Osteocyte (in vitro differentiated cells): ENCODE results near the gene SRGAP1. TPM values are rescaled to one million over a fixed set of nuclear protein-coding genes. Genes with fewer than 3 reads are reported as not detected.
"Not testable (repeated sequence)": the region's sequence is repeated elsewhere in the genome, so short reads cannot be mapped to it uniquely, and the experiment has no call there.

Experiments
- DNase-seq: peaks from one replicate; pipeline ENCODE4 v3.0.0; 2021; ENCODE audit warnings: mixed read lengths; ENCODE audit not compliant: unreplicated experiment; ENCODE audit errors: extremely low spot score
- H3K27ac Mint-ChIP-seq: one replicate; pipeline ENCODE4 v1.8.0; 2021; ENCODE audit warnings: mild to moderate bottlenecking, mixed read lengths; ENCODE audit not compliant: unreplicated experiment
- H3K27me3 Mint-ChIP-seq: one replicate; pipeline ENCODE4 v1.8.0; 2021; ENCODE audit warnings: mixed read lengths; ENCODE audit not compliant: unreplicated experiment
- H3K36me3 Mint-ChIP-seq: one replicate; pipeline ENCODE4 v1.8.0; 2021; ENCODE audit warnings: mixed read lengths; ENCODE audit not compliant: unreplicated experiment
- H3K4me1 Mint-ChIP-seq: one replicate; pipeline ENCODE4 v1.8.0; 2021; ENCODE audit warnings: mixed read lengths; ENCODE audit not compliant: unreplicated experiment
- H3K4me3 Mint-ChIP-seq: one replicate; pipeline ENCODE4 v1.8.0; 2021; ENCODE audit warnings: mild to moderate bottlenecking, moderate library complexity, mixed read lengths; ENCODE audit not compliant: unreplicated experiment
- H3K9me3 Mint-ChIP-seq: one replicate; pipeline ENCODE4 v1.8.0; 2021; ENCODE audit warnings: mixed read lengths; ENCODE audit not compliant: unreplicated experiment
- total RNA-seq: library from RNA; stranded (reverse); gene quantifications from 2 replicates; pipeline ENCODE4 v1.2.1, GENCODE V29; 2021
- TF ChIP-seq, protein P1 (sequence below): fragments of 200-600 bp; sonication (generic); IDR thresholded peaks from 2 replicates; pipeline ENCODE4 v1.5.0; 2021; ENCODE audit warnings: antibody characterized with exemption, mild to moderate bottlenecking, moderate library complexity

The SRGAP1 gene
- total RNA-seq, 1 donor from 2014 or later = 11.0 TPM

GRCh38 chr12:63857771-63858670 is 13.5 kb downstream of the SRGAP1 start:
- Mint-ChIP-seq H3K27ac (peak overlapping the region; percentile 29), H3K4me1 (peaks cover 33% of the 10 kb centered on the region), H3K9me3 (no peaks in the 10 kb centered on the region), H3K36me3 (peaks cover 2% of the 10 kb centered on the region), H3K4me3 (no peak overlapping the region), H3K27me3 (no peaks in the 10 kb centered on the region)
- TF ChIP-seq, protein P1, sequence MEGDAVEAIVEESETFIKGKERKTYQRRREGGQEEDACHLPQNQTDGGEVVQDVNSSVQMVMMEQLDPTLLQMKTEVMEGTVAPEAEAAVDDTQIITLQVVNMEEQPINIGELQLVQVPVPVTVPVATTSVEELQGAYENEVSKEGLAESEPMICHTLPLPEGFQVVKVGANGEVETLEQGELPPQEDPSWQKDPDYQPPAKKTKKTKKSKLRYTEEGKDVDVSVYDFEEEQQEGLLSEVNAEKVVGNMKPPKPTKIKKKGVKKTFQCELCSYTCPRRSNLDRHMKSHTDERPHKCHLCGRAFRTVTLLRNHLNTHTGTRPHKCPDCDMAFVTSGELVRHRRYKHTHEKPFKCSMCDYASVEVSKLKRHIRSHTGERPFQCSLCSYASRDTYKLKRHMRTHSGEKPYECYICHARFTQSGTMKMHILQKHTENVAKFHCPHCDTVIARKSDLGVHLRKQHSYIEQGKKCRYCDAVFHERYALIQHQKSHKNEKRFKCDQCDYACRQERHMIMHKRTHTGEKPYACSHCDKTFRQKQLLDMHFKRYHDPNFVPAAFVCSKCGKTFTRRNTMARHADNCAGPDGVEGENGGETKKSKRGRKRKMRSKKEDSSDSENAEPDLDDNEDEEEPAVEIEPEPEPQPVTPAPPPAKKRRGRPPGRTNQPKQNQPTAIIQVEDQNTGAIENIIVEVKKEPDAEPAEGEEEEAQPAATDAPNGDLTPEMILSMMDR = no peak
- DNase-seq = no peak

DNA sequence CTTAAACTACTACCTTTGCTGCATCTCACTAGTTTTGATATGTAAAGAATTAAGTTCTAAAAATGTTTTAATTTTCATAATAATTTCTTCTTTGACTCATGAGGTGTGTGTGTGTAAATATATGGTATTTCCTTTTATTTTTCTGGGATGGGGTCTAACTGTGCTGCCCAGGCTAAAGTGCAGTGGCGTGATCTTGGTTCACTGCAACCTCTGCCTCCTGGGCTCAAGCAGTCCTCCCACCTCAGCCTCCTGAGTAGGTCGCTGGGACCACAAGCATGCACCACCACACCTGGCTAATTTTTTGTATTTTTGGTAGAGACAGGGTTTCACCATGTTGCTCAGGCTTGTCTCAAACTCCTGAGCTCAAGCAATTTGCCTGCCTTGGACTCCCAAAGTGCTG is 15.4 kb downstream of the SRGAP1 start:
- H3K4me1 Mint-ChIP-seq = peaks cover 50% of the 10 kb centered on the region

GRCh38 chr12:63862187-63862968 is 17.9 kb downstream of the SRGAP1 start:
- H3K9me3 Mint-ChIP-seq = no peaks in the 10 kb centered on the region
- no peak for DNase-seq
- peaks cover 46% of the 10 kb centered on the region for H3K4me1 Mint-ChIP-seq
- H3K27ac Mint-ChIP-seq = peak overlapping the region; percentile 72
- no peaks in the 10 kb centered on the region for H3K27me3 Mint-ChIP-seq
- H3K36me3 Mint-ChIP-seq = no peaks in the 10 kb centered on the region
- H3K4me3 Mint-ChIP-seq = no peak overlapping the region
- TF ChIP-seq, protein P1 = no peak

More for the DNA sequence above, 15.4 kb downstream of the SRGAP1 start:
- not testable (repeated sequence) for H3K27me3 Mint-ChIP-seq, DNase-seq, H3K27ac Mint-ChIP-seq, H3K36me3 Mint-ChIP-seq, H3K9me3 Mint-ChIP-seq, H3K4me3 Mint-ChIP-seq

DNA sequence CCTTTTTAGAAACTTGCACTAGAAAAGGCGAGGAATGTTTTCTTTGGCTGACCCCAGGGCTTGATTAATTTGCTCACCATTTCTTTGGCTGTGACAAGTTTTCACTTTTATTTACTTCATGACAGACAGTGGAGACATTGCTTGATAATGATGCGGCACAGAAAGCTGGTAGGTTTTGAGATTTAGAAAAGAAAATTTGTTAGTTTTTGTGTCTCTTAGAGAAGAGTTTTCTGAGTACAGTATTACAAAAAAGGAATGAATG is 18.4 kb downstream of the SRGAP1 start:
- Mint-ChIP-seq H3K9me3 (no peaks in the 10 kb centered on the region), H3K4me1 (peaks cover 44% of the 10 kb centered on the region), H3K27me3 (no peaks in the 10 kb centered on the region), H3K36me3 (no peaks in the 10 kb centered on the region), H3K27ac (peak overlapping the region; percentile 72), H3K4me3 (no peak overlapping the region)
- TF ChIP-seq, protein P1 = no peak
- DNase-seq = no peak

DNA sequence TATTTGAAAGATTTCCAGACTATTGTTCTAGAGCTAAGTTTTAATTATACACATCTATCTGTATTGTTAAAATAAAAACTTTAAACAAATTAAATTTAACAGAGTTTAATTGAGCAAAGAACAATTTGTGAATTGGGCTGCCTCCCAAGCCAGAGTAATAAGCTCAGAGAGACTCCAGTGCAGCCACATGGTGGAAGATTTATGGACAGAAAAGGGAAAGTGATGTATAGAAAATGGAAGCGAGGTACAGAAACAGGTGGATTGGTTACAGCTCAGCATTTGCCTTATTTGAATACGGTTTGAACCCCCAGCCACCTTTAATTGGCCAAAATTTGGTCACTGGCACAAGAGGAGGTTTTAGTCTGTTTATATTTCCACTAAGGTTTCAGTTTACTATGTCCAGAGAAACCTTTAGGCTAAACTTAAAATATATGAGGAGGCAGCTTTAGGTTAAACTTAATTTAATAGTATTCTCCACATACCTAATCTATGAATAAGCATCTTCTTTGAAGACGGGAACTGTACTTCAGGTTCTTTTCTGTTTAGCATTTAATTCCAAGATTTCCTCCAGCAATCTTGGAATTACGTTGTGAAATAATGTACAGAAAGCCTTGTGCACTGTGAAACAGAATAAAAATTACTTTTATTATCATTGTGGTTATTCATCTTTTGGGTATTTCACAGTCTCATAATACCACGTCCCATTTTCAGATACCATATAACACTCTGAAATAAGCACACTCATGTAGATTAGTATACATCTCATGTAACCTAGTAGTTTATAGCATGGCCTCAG is 19.4 kb downstream of the SRGAP1 start:
- TF ChIP-seq, protein P1 = no peak
- H3K9me3 Mint-ChIP-seq = no peaks in the 10 kb centered on the region
- H3K27ac Mint-ChIP-seq = peak overlapping the region; percentile 23
- no peaks in the 10 kb centered on the region for H3K27me3 Mint-ChIP-seq
- DNase-seq = no peak
- H3K4me3 Mint-ChIP-seq = no peak overlapping the region
- peaks cover 43% of the 10 kb centered on the region for H3K4me1 Mint-ChIP-seq
- H3K36me3 Mint-ChIP-seq = no peaks in the 10 kb centered on the region
